ENCODE results near the gene PRKCE. TPM values are rescaled to one million over a fixed set of nuclear protein-coding genes. Genes with fewer than 3 reads are reported as not detected.

PRKCE gene
- total and polyA plus RNA-seq, 2 of the 8 experiments (the other 6 are each of a cell fraction or from before 2014, with no cell fraction given): 0.54 to 2.1 TPM

DNA sequence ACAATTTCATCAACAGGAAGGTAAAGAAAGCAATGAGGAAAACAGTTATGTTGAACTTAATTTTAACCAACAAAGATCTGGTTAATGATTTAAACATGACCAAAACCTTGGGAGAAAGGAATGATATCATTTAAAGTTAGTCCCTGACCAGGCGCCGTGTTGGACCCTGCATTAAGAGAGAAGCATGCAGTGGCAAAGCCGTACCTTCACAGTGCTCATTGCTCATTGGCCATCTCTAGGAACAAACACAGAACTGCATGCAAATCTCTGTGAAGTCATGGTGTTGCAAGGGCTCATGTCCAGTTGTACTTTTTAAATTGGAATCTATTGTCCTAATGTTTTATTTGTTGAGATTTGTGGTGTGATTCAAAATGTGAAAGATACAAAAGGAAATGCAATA is 28.4 kb upstream of the PRKCE start:
- H3K27ac ChIP-seq (ENCODE audit: low read depth, low read length): no peak overlapping the region
- H4K8ac ChIP-seq (ENCODE audit: extremely low read depth, insufficient read depth, low read length): no peak overlapping the region
- ChIA-PET CTCF (ENCODE audit: partially characterized antibody) (no interaction called here), POLR2A (ENCODE audit: partially characterized antibody) (no interaction called here)
- H3K4ac ChIP-seq (replicated peaks; ENCODE audit: insufficient read length, low read depth, low read length): no peak overlapping the region
- no peak overlapping the region for H3K23ac ChIP-seq (ENCODE audit: insufficient read length)
- no peak overlapping the region for H3K9ac ChIP-seq (replicated peaks in 1 of 4; ENCODE audit: extremely low read depth in 1 of 4, low read depth in 3 of 4, low read length in 3 of 4)
- H2AFZ ChIP-seq (ENCODE audit: low read length): no peak overlapping the region
- no peaks in the 10 kb centered on the region for H3K36me3 ChIP-seq (ENCODE audit: control insufficient read depth in 2 of 4, insufficient read depth in 4 of 4, low read length in 3 of 4)
- no peaks in the 10 kb centered on the region for H3K9me3 ChIP-seq (ENCODE audit: insufficient read depth in 2 of 2, low read depth in 1 of 2, low read length in 1 of 2)
- H3K79me2 ChIP-seq (ENCODE audit: control insufficient read depth in 1 of 2, insufficient read depth in 2 of 2, low read length in 2 of 2): no peaks in the 10 kb centered on the region
- no peaks in the 10 kb centered on the region for H3K23me2 ChIP-seq (ENCODE audit: low read depth, low read length)
- no peaks in the 10 kb centered on the region for H3K79me1 ChIP-seq (ENCODE audit: low read depth, low read length)
- no peak overlapping the region for H2BK5ac ChIP-seq (ENCODE audit: low read depth, low read length)
- no peak overlapping the region for H2BK12ac ChIP-seq (ENCODE audit: low read depth, low read length)
- no peak for FAIRE-seq
- DNase-seq (ENCODE audit: low read depth in 1 of 2, low spot score in 2 of 2): no peak
- no peak overlapping the region for H3K4me2 ChIP-seq (ENCODE audit: insufficient read depth in 1 of 2, low read depth in 2 of 2, low read length in 2 of 2)
- no peak overlapping the region for H3K4me3 ChIP-seq (ENCODE audit: extremely low read depth in 1 of 4, insufficient read depth in 2 of 4, low read depth in 3 of 4, low read length in 4 of 4)
- H2BK120ac ChIP-seq (replicated peaks; ENCODE audit: low read depth, low read length): no peak overlapping the region
- H3K27me3 ChIP-seq (replicated peaks in 1 of 4; ENCODE audit: control insufficient read depth in 3 of 4, extremely low read depth in 1 of 4, insufficient read depth in 3 of 4, low read length in 3 of 4): no peaks in the 10 kb centered on the region
- no peak overlapping the region for H4K5ac ChIP-seq (ENCODE audit: insufficient read length, low read depth, low read length)
- H4K91ac ChIP-seq (replicated peaks; ENCODE audit: insufficient read length, low read length): no peak overlapping the region
- H3K14ac ChIP-seq (ENCODE audit: insufficient read length): no peak overlapping the region
- H3K56ac ChIP-seq (replicated peaks; ENCODE audit: insufficient read length, low read depth, low read length): no peak overlapping the region
- no peak overlapping the region for H3K18ac ChIP-seq (ENCODE audit: extremely low read depth, low read length)
- H2BK15ac ChIP-seq (ENCODE audit: low read length): no peak overlapping the region
- no peaks in the 10 kb centered on the region for H3K4me1 ChIP-seq (replicated peaks in 1 of 4; ENCODE audit: control insufficient read depth in 3 of 4, insufficient read depth in 4 of 4, low read length in 3 of 4)
- H2BK20ac ChIP-seq (ENCODE audit: low read length): no peak overlapping the region
- no peaks in the 10 kb centered on the region for H4K20me1 ChIP-seq (replicated peaks in 1 of 2; ENCODE audit: control insufficient read depth in 1 of 2, insufficient read depth in 2 of 2, low read length in 2 of 2)
- 86% methylated on average over 3 of the region's 3 CpGs; no CpG with 5 or more reads in 1 of the 2 experiments for WGBS, 2 experiments (ENCODE audit: extremely low coverage in 1 of 2, insufficient coverage in 1 of 2, insufficient read length in 1 of 2, insufficient replicate concordance in 2 of 2, low coverage in 1 of 2, low lambda C conversion rate in 2 of 2, missing lambda C conversion rate in 1 of 2)
- H2AK5ac ChIP-seq (ENCODE audit: low read depth, low read length): no peak overlapping the region
- TF ChIP-seq RBBP5 (IDR thresholded peaks at IDR 0.05; ENCODE audit: borderline replicate concordance, low read depth, low read length) (no peak), CTBP2 (IDR thresholded peaks at IDR 0.05; ENCODE audit: borderline replicate concordance, insufficient read depth, insufficient read length, low read length) (no peak), POLR2AphosphoS5 (IDR thresholded peaks at IDR 0.05; ENCODE audit: low read depth, low read length) (no peak), KDM1A (IDR thresholded peaks at IDR 0.05; ENCODE audit: borderline replicate concordance, low read length) (no peak)
